NCI-H2107 treated with DMSO at 0.1 percent for 48 hours (cell line): ENCODE data around the gene MPP2.
"Not testable (repeated sequence)": the region's sequence is repeated elsewhere in the genome, so short reads cannot be mapped to it uniquely, and the experiment has no call there.

Experiments
- DNase-seq: peaks from one replicate; lab custom pipeline; 2025; ENCODE audit not compliant: unreplicated experiment; lab: John Stamatoyannopoulos, UW

Gene MPP2

GRCh38 chr17:43907425-43907981 is at the start of gene MPP2:
Gene MPP2, minus strand, starts transcription at chr17:43907536. Its CDS starts 3,076 bp downstream, at chr17:43904460.
- DNase-seq = no peak

- no peak for DNase-seq
These were observed 48.9 kb upstream of the MPP2 start for GRCh38 chr17:43956222-43956621.

GRCh38 chr17:43953746-43954145 is 46.4 kb upstream of the MPP2 start, which contains the start of gene PYY:
Gene PYY, minus strand, starts transcription at chr17:43953940. Its CDS starts 457 bp downstream, at chr17:43953483.
- DNase-seq = no peak

GRCh38 chr17:43952724-43953666 is 45.7 kb upstream of the MPP2 start:
- no peak for DNase-seq

GRCh38 chr17:43952351-43952723 is 45.0 kb upstream of the MPP2 start:
- DNase-seq = no peak

GRCh38 chr17:43951750-43952149 is 44.4 kb upstream of the MPP2 start:
- no peak for DNase-seq

- no peak for DNase-seq
These were observed 43.2 kb upstream of the MPP2 start for GRCh38 chr17:43950554-43950953.

GRCh38 chr17:43949781-43950180 is 42.4 kb upstream of the MPP2 start:
- no peak for DNase-seq

GRCh38 chr17:43946781-43947180 is 39.4 kb upstream of the MPP2 start:
- DNase-seq = no peak

GRCh38 chr17:43945074-43945829 is 37.9 kb upstream of the MPP2 start:
- DNase-seq = no peak

- DNase-seq = no peak
These were observed 34.8 kb upstream of the MPP2 start, which contains the start of gene PPY for GRCh38 chr17:43942051-43942685. Gene PPY, minus strand, starts transcription at chr17:43942476. Its CDS starts 822 bp downstream, at chr17:43941654.

- DNase-seq = peak; percentile 8
These were observed 33.3 kb upstream of the MPP2 start for GRCh38 chr17:43940630-43941029.

- DNase-seq = no peak
These were observed 32.5 kb upstream of the MPP2 start for GRCh38 chr17:43939886-43940285.

GRCh38 chr17:43939452-43939851 is 32.1 kb upstream of the MPP2 start:
- not testable (repeated sequence) for DNase-seq

- DNase-seq = no peak
These were observed 31.5 kb upstream of the MPP2 start for GRCh38 chr17:43938838-43939182.

GRCh38 chr17:43936434-43936833 is 29.1 kb upstream of the MPP2 start:
- DNase-seq = no peak

- no peak for DNase-seq
These were observed 28.6 kb upstream of the MPP2 start for GRCh38 chr17:43935926-43936261.

- DNase-seq = no peak
These were observed 28.0 kb upstream of the MPP2 start for GRCh38 chr17:43935204-43935925.

GRCh38 chr17:43932923-43933322 is 25.6 kb upstream of the MPP2 start:
- DNase-seq = no peak

- DNase-seq = no peak
These were observed 25.0 kb upstream of the MPP2 start for GRCh38 chr17:43932357-43932756.
